Activated T-cell treated with anti-CD3 and anti-CD28 coated beads, Interleukin-2, amount 50 U/mL, for 24 hours (primary cell): ENCODE data around the gene CLPTM1.
"Not testable (repeated sequence)": the region's sequence is repeated elsewhere in the genome, so short reads cannot be mapped to it uniquely, and the experiment has no call there.

ENCODE experiments used
- DNase-seq: peaks from one replicate; pipeline ENCODE4 v3.0.0-alpha.2; 2020
- H3K27ac Mint-ChIP-seq: 2 replicates; pipeline ENCODE4 v1.8.0; 2020; ENCODE audit warnings: mild to moderate bottlenecking, mixed read lengths
- H3K27me3 Mint-ChIP-seq: 2 replicates; pipeline ENCODE4 v1.8.0; 2020; ENCODE audit warnings: mixed read lengths
- H3K36me3 Mint-ChIP-seq: 2 replicates; pipeline ENCODE4 v1.8.0; 2020; ENCODE audit warnings: low read depth, mixed read lengths
- H3K4me1 Mint-ChIP-seq: 2 replicates; pipeline ENCODE4 v1.8.0; 2020; ENCODE audit warnings: low read depth, mixed read lengths
- H3K4me3 Mint-ChIP-seq: 2 replicates; pipeline ENCODE4 v1.8.0; 2020; ENCODE audit warnings: mild to moderate bottlenecking, moderate library complexity, mixed read lengths
- H3K9me3 Mint-ChIP-seq: 2 replicates; pipeline ENCODE4 v1.8.0; 2020; ENCODE audit warnings: mixed read lengths

The CLPTM1 gene

GRCh38 chr19:44954649-44955504 is at the start of gene CLPTM1:
CLPTM1 (plus strand) TSS chr19:44955380; CDS start chr19:44955396, 16 bp downstream.
- Mint-ChIP-seq H3K27ac (peak within 1 kb of the TSS; percentile 99), H3K4me3 (peak within 1 kb of the TSS; percentile 93), H3K4me1 (peaks cover 48% of the 10 kb centered on the region), H3K9me3 (no peaks in the 10 kb centered on the region), H3K36me3 (peaks cover 20% of the 10 kb centered on the region), H3K27me3 (no peaks in the 10 kb centered on the region)
- DNase-seq = peak; percentile 97

GRCh38 chr19:44905437-44906160 is 49.6 kb upstream of the CLPTM1 start, which contains the start of gene APOE:
APOE (plus strand) TSS chr19:44905796; CDS start chr19:44906625, 829 bp downstream.
- Mint-ChIP-seq H3K36me3 (peaks cover 35% of the 10 kb centered on the region), H3K4me1 (peaks cover 15% of the 10 kb centered on the region), H3K9me3 (no peaks in the 10 kb centered on the region), H3K4me3 (no peak within 1 kb of the TSS), H3K27me3 (peaks cover 25% of the 10 kb centered on the region), H3K27ac (no peak within 1 kb of the TSS)
- no peak for DNase-seq

GRCh38 chr19:44907613-44908012 is 47.6 kb upstream of the CLPTM1 start:
- peaks cover 14% of the 10 kb centered on the region for H3K4me1 Mint-ChIP-seq
- H3K4me3 Mint-ChIP-seq = no peak overlapping the region
- peaks cover 16% of the 10 kb centered on the region for H3K36me3 Mint-ChIP-seq
- H3K27ac Mint-ChIP-seq = no peak overlapping the region
- no peaks in the 10 kb centered on the region for H3K9me3 Mint-ChIP-seq
- DNase-seq = no peak
- H3K27me3 Mint-ChIP-seq = peaks cover 38% of the 10 kb centered on the region

GRCh38 chr19:44908074-44908835 is 46.9 kb upstream of the CLPTM1 start:
- H3K9me3 Mint-ChIP-seq = no peaks in the 10 kb centered on the region
- no peak for DNase-seq
- H3K27me3 Mint-ChIP-seq = peaks cover 44% of the 10 kb centered on the region
- H3K4me1 Mint-ChIP-seq = peaks cover 13% of the 10 kb centered on the region
- no peak overlapping the region for H3K27ac Mint-ChIP-seq
- H3K4me3 Mint-ChIP-seq = no peak overlapping the region
- peaks cover 10% of the 10 kb centered on the region for H3K36me3 Mint-ChIP-seq

- H3K27ac Mint-ChIP-seq = no peak overlapping the region
- peaks cover 4% of the 10 kb centered on the region for H3K36me3 Mint-ChIP-seq
- no peaks in the 10 kb centered on the region for H3K9me3 Mint-ChIP-seq
- no peak for DNase-seq
- H3K27me3 Mint-ChIP-seq = peaks cover 50% of the 10 kb centered on the region
- H3K4me1 Mint-ChIP-seq = peaks cover 11% of the 10 kb centered on the region
- no peak overlapping the region for H3K4me3 Mint-ChIP-seq
Measured at GRCh38 chr19:44908836-44909261, 46.3 kb upstream of the CLPTM1 start.

GRCh38 chr19:44909775-44910174 is 45.4 kb upstream of the CLPTM1 start:
- Mint-ChIP-seq H3K9me3 (no peaks in the 10 kb centered on the region), H3K27me3 (peaks cover 59% of the 10 kb centered on the region), H3K36me3 (peaks cover under 1% of the 10 kb centered on the region), H3K27ac (no peak overlapping the region), H3K4me3 (no peak overlapping the region), H3K4me1 (peaks cover 17% of the 10 kb centered on the region)
- DNase-seq = no peak

- not testable (repeated sequence) for DNase-seq, H3K27ac Mint-ChIP-seq, H3K36me3 Mint-ChIP-seq, H3K4me3 Mint-ChIP-seq, H3K9me3 Mint-ChIP-seq
- H3K4me1 Mint-ChIP-seq = peaks cover 10% of the 10 kb centered on the region
- peaks cover 43% of the 10 kb centered on the region for H3K27me3 Mint-ChIP-seq
Measured at GRCh38 chr19:44911896-44912295, 43.3 kb upstream of the CLPTM1 start.

GRCh38 chr19:44912854-44913253 is 42.3 kb upstream of the CLPTM1 start:
- H3K27ac Mint-ChIP-seq = no peak overlapping the region
- H3K36me3 Mint-ChIP-seq = peaks cover 2% of the 10 kb centered on the region
- no peaks in the 10 kb centered on the region for H3K9me3 Mint-ChIP-seq

GRCh38 chr19:44913512-44914432 is 41.4 kb upstream of the CLPTM1 start:
- H3K36me3 Mint-ChIP-seq, H3K9me3 Mint-ChIP-seq, DNase-seq: not testable (repeated sequence)
- Mint-ChIP-seq H3K27me3 (peaks cover 35% of the 10 kb centered on the region), H3K27ac (peak overlapping the region; percentile 40), H3K4me1 (peaks cover 10% of the 10 kb centered on the region), H3K4me3 (peak overlapping the region; percentile 89)

More at GRCh38 chr19:44912854-44913253, 42.3 kb upstream of the CLPTM1 start:
- H3K4me3 Mint-ChIP-seq = no peak overlapping the region
- H3K4me1 Mint-ChIP-seq = peaks cover 10% of the 10 kb centered on the region
- no peak for DNase-seq
- H3K27me3 Mint-ChIP-seq = peaks cover 39% of the 10 kb centered on the region

- peak; percentile 86 for DNase-seq
- H3K27me3 Mint-ChIP-seq = peaks cover 35% of the 10 kb centered on the region
- H3K4me3 Mint-ChIP-seq = peak within 1 kb of the TSS; percentile 89
- H3K36me3 Mint-ChIP-seq, H3K9me3 Mint-ChIP-seq: not testable (repeated sequence)
- H3K27ac Mint-ChIP-seq = peak within 1 kb of the TSS; percentile 95
- peaks cover 10% of the 10 kb centered on the region for H3K4me1 Mint-ChIP-seq
Measured at GRCh38 chr19:44914433-44915206, 40.6 kb upstream of the CLPTM1 start, which contains the start of gene APOC1. APOC1 (plus strand) TSS chr19:44914608; CDS start chr19:44914892, 284 bp downstream.

- DNase-seq = no peak
- no peaks in the 10 kb centered on the region for H3K36me3 Mint-ChIP-seq
- no peaks in the 10 kb centered on the region for H3K9me3 Mint-ChIP-seq
- H3K4me3 Mint-ChIP-seq = no peak overlapping the region
- no peak overlapping the region for H3K27ac Mint-ChIP-seq
- H3K4me1 Mint-ChIP-seq = peaks cover 5% of the 10 kb centered on the region
- H3K27me3 Mint-ChIP-seq = peaks cover 27% of the 10 kb centered on the region
Measured at GRCh38 chr19:44924243-44924725, 30.9 kb upstream of the CLPTM1 start.

- no peaks in the 10 kb centered on the region for H3K9me3 Mint-ChIP-seq
- no peak overlapping the region for H3K4me3 Mint-ChIP-seq
- H3K36me3 Mint-ChIP-seq = no peaks in the 10 kb centered on the region
- H3K4me1 Mint-ChIP-seq = peaks cover 5% of the 10 kb centered on the region
- peaks cover 27% of the 10 kb centered on the region for H3K27me3 Mint-ChIP-seq
- H3K27ac Mint-ChIP-seq = no peak overlapping the region
- DNase-seq = no peak
Measured at GRCh38 chr19:44925114-44925891, 29.9 kb upstream of the CLPTM1 start.
